ENCODE measurements around the gene CYP27C1. TPM values are rescaled to one million over a fixed set of nuclear protein-coding genes. Genes with fewer than 3 reads are reported as not detected.

Gene CYP27C1
- total RNA-seq, 1 experiment from 2014 or later = not detected

DNA sequence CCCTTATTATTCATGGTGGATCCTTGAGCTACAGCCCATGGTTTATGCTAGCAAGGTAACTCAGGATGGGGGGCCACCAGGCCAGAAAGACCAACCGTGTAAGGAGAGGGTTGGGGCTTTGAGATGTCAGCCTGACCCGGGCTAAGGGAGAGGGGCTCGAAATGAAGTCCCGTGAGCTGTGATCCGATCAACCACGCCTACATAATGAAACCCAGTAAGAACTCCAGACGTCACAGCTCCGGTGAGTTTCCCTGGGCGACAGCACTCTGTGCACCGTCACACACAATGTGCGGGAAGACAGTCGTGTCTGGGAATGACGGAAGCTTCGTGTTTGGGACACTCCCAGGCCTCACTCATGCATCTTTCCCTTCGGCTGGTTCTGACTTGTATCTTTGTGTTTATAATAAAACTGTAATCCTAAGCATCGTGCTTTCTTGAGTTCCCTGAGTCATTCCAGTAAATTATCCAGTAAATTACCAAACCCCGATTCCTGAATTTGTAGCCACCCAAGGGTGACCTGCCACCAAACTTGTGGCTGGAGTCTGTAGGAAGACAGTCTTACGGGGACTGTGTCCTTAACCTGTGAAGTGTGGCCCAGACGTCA lies 44.2 kb downstream of the CYP27C1 start:
- Histone ChIP-seq H3K9ac (ENCODE audit: low read length) (no peak overlapping the region), H3K4me2 (ENCODE audit: low read length) (no peak overlapping the region), H3K9me3 (ENCODE audit: control insufficient read depth in 1 of 2, insufficient read depth in 1 of 2, low read depth in 1 of 2, low read length in 2 of 2) (0 out of 4 replicates have a peak, but pooled peaks cover 0 to 7% of the 10 kb centered on the region in 2 experiments), H3K36me3 (ENCODE audit: control insufficient read depth in 1 of 2, insufficient read depth in 2 of 2, low read length in 2 of 2) (no peaks in the 10 kb centered on the region), H3K79me2 (ENCODE audit: insufficient read depth, low read length) (no peaks in the 10 kb centered on the region), H3K4me3 (replicated peaks in 1 of 2; ENCODE audit: low read depth in 1 of 2, low read length in 2 of 2) (no peak overlapping the region), H4K20me1 (ENCODE audit: insufficient read depth) (no peaks in the 10 kb centered on the region), H2AFZ (ENCODE audit: low read depth, low read length, poor library complexity, severe bottlenecking) (no peak overlapping the region), H3K27ac (ENCODE audit: low read depth, low read length) (no peak overlapping the region), H3K27me3 (ENCODE audit: insufficient read depth, low read length) (no peaks in the 10 kb centered on the region), H3K4me1 (ENCODE audit: control insufficient read depth in 1 of 2, insufficient read depth in 2 of 2, low read length in 2 of 2) (no peaks in the 10 kb centered on the region; a peak in 1 of 4 replicates), H3K9me2 (ENCODE audit: insufficient read depth) (no peaks in the 10 kb centered on the region)
- intact Hi-C loops (cut with micrococcal nuclease) = loop anchor here (2.0 kb wide), 2 partner anchors 107 to 205 kb away; no protein-coding TSS in a partner anchor
- ATAC-seq = no peak
- ChIA-PET CTCF (interaction anchor here (2.0 kb wide), 1 partner anchor 108 kb away, joined by 5 read pairs; no protein-coding TSS in a partner anchor), POLR2A (no interaction called here), RAD21 (ENCODE audit: low non-redundant PET in 1 of 2, low total read pairs in 2 of 2, uncharacterized antibody in 2 of 2, unreplicated experiment in 2 of 2) (no interaction called here)
- no TSS peak for BruUV-seq (replicated peaks)
- TF ChIP-seq, protein P1, sequence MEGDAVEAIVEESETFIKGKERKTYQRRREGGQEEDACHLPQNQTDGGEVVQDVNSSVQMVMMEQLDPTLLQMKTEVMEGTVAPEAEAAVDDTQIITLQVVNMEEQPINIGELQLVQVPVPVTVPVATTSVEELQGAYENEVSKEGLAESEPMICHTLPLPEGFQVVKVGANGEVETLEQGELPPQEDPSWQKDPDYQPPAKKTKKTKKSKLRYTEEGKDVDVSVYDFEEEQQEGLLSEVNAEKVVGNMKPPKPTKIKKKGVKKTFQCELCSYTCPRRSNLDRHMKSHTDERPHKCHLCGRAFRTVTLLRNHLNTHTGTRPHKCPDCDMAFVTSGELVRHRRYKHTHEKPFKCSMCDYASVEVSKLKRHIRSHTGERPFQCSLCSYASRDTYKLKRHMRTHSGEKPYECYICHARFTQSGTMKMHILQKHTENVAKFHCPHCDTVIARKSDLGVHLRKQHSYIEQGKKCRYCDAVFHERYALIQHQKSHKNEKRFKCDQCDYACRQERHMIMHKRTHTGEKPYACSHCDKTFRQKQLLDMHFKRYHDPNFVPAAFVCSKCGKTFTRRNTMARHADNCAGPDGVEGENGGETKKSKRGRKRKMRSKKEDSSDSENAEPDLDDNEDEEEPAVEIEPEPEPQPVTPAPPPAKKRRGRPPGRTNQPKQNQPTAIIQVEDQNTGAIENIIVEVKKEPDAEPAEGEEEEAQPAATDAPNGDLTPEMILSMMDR (IDR thresholded peaks at IDR 0.05 in 2 of 3, conservative IDR thresholded peaks at IDR 0.05 in 1 of 3; ENCODE audit: borderline replicate concordance in 1 of 3, insufficient read depth in 1 of 3, low read depth in 2 of 3, low read length in 2 of 3) = no peak
- no peak for TF ChIP-seq MAX (IDR thresholded peaks at IDR 0.05)
- no peak for TF ChIP-seq RAD21 (IDR thresholded peaks at IDR 0.05; ENCODE audit: low read depth)
- TF ChIP-seq ZBTB33 (IDR thresholded peaks at IDR 0.05; ENCODE audit: extremely low read depth, insufficient replicate concordance, low read length) = no peak
- TF ChIP-seq CBX3 (IDR thresholded peaks at IDR 0.05; ENCODE audit: low read depth) = no peak
- TF ChIP-seq ZFX (IDR thresholded peaks at IDR 0.05) = no peak
- TF ChIP-seq TCF7L2 (IDR thresholded peaks at IDR 0.05; ENCODE audit: borderline replicate concordance, extremely low read depth, insufficient read depth, insufficient read length) = no peak
- TF ChIP-seq ELF1 (IDR thresholded peaks at IDR 0.05; ENCODE audit: borderline replicate concordance, low read depth) = no peak
- no peak for TF ChIP-seq EZH2phosphoT487 (IDR thresholded peaks at IDR 0.05; ENCODE audit: borderline replicate concordance)
- TF ChIP-seq, protein P2, sequence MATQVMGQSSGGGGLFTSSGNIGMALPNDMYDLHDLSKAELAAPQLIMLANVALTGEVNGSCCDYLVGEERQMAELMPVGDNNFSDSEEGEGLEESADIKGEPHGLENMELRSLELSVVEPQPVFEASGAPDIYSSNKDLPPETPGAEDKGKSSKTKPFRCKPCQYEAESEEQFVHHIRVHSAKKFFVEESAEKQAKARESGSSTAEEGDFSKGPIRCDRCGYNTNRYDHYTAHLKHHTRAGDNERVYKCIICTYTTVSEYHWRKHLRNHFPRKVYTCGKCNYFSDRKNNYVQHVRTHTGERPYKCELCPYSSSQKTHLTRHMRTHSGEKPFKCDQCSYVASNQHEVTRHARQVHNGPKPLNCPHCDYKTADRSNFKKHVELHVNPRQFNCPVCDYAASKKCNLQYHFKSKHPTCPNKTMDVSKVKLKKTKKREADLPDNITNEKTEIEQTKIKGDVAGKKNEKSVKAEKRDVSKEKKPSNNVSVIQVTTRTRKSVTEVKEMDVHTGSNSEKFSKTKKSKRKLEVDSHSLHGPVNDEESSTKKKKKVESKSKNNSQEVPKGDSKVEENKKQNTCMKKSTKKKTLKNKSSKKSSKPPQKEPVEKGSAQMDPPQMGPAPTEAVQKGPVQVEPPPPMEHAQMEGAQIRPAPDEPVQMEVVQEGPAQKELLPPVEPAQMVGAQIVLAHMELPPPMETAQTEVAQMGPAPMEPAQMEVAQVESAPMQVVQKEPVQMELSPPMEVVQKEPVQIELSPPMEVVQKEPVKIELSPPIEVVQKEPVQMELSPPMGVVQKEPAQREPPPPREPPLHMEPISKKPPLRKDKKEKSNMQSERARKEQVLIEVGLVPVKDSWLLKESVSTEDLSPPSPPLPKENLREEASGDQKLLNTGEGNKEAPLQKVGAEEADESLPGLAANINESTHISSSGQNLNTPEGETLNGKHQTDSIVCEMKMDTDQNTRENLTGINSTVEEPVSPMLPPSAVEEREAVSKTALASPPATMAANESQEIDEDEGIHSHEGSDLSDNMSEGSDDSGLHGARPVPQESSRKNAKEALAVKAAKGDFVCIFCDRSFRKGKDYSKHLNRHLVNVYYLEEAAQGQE (IDR thresholded peaks at IDR 0.05; ENCODE audit: low read depth) = no peak
- no peak for TF ChIP-seq ZNF274 (IDR thresholded peaks at IDR 0.05; ENCODE audit: low read depth, low read length)
- TF ChIP-seq POLR2A (IDR thresholded peaks at IDR 0.05; ENCODE audit: borderline replicate concordance, extremely low read depth, insufficient read depth, insufficient read length) = no peak
- TF ChIP-seq YY1 (IDR thresholded peaks at IDR 0.05; ENCODE audit: extremely low read depth, insufficient replicate concordance, low read depth, low read length) = no peak
- no peak for TF ChIP-seq CEBPB (IDR thresholded peaks at IDR 0.05; ENCODE audit: low read depth)
- TF ChIP-seq SRF (IDR thresholded peaks at IDR 0.05; ENCODE audit: low read depth) = no peak
- TF ChIP-seq SIN3A (IDR thresholded peaks at IDR 0.05; ENCODE audit: low read depth) = no peak
- TF ChIP-seq, protein P3, sequence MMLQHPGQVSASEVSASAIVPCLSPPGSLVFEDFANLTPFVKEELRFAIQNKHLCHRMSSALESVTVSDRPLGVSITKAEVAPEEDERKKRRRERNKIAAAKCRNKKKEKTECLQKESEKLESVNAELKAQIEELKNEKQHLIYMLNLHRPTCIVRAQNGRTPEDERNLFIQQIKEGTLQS (IDR thresholded peaks at IDR 0.05) = no peak
- DNase-seq (ENCODE audit: low read depth, low spot score) = no peak
